HG03521 (cell line): Measurements from ENCODE around the gene RYR2.

Experiments
- ATAC-seq: cut with Tn5 transposase; IDR thresholded peaks from one replicate; pipeline ENCODE4 v1.9.1; 2021; ENCODE audit warnings: mild to moderate bottlenecking, moderate library complexity; ENCODE audit not compliant: unreplicated experiment

The RYR2 gene

DNA sequence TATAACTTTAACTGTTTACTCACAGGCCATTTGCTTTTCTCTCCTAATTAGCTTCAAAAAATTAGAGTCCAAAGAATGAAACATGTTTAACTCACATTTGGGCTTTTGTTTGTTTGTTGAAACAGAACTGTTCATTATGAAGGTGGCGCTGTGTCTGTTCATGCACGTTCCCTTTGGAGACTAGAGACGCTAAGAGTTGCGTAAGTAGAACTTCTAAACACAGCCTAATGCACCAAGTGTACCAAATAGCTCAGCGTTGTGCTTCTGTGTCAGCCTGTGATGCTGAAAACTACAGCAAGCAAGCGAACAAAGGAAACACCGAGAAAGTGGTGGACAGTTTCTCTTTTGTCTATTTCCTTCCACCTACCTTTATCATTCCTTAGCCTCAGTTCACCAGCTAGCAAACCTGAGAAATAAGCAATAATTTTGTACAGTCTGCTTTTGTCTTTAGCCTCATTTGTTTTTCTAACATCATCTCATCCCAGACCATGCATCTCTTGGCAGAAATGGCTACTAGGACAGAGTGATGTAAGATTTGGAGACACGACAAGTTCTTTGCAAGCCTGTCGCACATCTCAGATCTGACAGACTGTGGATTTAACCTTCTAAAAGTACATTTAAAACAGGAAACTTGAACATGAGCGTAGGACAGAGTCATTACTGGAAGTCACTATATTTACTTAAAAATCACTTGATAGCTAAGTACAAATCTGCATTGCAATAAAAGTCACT is 375.1 kb downstream of the RYR2 start:
- no peak for ATAC-seq

GRCh38 chr1:237428809-237429208 is 386.8 kb downstream of the RYR2 start:
- no peak for ATAC-seq

DNA sequence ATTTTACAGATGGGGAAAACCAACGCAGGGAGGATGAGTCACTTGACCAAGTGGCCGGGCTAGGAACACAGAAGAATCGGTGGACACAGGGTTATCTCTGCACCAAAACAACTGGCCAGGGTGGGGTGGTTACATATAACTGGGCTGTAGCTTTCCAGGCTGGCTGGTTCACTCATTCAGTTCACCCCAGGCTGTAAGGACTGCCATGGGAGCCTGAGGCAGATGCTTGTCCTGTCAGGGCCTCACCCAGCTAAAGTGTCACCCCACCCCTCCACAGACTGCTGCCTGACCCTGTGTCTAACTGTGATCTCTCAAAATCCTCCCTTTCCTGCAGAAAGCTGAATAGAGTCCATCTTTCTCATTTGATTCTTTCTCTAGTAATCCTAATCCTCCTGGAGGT is 387.3 kb downstream of the RYR2 start:
- no peak for ATAC-seq

- no peak for ATAC-seq
These were observed 389.5 kb downstream of the RYR2 start for GRCh38 chr1:237431448-237431847.

GRCh38 chr1:237440346-237440745 is 398.4 kb downstream of the RYR2 start:
- no peak for ATAC-seq

GRCh38 chr1:237444120-237444790 is 402.3 kb downstream of the RYR2 start:
- no peak for ATAC-seq

DNA sequence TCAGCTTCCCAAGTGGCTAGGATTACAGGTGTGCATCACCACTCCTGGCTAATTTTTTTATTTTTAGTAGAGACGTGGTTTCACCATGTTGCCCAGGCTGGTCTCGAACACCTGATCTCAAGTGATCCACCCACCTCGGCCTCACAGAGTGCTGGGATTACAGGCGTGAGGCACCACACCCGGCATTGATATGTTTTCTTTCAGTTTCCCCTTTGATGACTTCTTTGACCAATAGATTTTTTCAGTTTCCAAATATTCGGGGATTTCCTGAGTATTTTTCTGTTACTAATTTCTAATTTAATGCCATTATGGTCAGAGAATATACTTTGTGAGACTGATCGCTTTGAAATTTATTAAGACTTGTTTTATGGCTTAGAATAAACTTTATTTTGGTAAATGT is 406.1 kb downstream of the RYR2 start:
- no peak for ATAC-seq

DNA sequence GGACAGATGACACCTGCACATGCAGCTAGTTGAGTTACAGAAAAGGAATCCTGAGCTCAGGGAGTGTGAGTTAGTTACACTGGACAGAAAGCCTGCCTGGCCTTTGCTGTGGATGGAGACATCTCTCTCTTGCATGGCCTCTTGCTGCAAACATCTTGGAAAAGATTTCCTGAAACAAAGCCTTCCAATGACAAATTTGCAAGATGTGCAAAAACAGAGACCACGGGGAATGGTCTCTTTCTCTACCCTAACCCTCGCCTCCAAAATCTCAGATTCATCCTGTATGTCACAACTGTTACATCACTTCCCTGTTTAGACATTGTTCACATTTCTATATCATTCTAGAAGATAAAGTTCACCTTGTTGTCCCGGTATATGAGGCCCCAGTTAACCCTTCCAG is 415.6 kb downstream of the RYR2 start:
- ATAC-seq, result no peak

GRCh38 chr1:237467320-237467719 is 425.3 kb downstream of the RYR2 start:
- no peak for ATAC-seq

DNA sequence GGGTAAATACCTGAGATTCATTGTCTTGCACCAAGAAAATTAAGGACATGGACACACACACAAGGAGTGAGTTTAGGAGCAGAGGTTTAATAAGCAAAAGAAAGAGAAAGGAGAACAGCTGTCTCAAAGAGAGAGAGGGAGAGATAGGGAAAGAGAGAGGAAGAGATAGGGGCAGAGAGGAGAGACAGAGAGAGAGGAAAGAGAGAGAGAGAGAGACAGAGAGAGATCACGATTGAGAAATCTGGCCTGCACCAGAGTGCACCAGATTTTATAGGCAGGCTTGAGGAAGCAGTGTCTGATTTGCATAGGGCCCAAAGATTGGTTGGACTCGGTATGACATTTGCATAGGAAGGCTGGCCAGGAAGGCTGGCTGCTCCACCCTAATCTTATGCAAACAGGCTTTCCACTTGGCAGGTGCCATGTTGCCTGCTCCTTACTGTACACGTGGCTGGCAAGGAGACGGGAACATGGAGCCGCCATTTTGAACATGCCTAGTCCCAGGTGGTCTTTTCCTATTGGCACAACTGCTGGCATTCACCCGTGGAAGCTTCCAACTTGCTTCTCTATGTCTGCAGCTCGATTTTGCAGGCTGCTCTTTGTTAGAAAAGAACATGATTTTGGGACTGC is 428.8 kb downstream of the RYR2 start:
- ATAC-seq, result no peak

- no peak for ATAC-seq
These were observed 429.4 kb downstream of the RYR2 start for GRCh38 chr1:237471377-237471776.

- no peak for ATAC-seq
These were observed 430.0 kb downstream of the RYR2 start for GRCh38 chr1:237471956-237472355.

GRCh38 chr1:237473854-237474253 is 431.9 kb downstream of the RYR2 start:
- ATAC-seq, result no peak

GRCh38 chr1:237478082-237478481 is 436.1 kb downstream of the RYR2 start:
- ATAC-seq, result no peak

DNA sequence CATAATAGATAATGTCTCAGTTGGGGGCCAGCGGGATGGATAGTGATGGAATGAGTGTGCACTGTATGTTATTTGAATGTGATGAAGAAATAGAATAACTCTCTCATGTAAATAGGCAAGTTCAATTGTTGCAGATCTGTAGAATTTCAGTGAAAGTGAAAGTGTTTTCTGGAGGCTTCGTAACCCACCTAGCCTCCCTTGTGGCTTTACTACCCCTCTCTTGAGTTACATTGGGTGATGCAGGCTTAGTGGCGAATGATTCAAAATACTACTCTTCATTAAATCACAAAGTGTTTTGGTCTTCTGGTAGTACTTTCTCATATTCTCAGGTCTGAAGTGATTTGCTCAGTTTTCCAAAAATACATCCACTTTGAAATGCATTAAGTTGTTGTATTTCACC is 436.9 kb downstream of the RYR2 start:
- ATAC-seq, result no peak

- ATAC-seq, result no peak
These were observed 440.8 kb downstream of the RYR2 start for GRCh38 chr1:237482777-237483176.

DNA sequence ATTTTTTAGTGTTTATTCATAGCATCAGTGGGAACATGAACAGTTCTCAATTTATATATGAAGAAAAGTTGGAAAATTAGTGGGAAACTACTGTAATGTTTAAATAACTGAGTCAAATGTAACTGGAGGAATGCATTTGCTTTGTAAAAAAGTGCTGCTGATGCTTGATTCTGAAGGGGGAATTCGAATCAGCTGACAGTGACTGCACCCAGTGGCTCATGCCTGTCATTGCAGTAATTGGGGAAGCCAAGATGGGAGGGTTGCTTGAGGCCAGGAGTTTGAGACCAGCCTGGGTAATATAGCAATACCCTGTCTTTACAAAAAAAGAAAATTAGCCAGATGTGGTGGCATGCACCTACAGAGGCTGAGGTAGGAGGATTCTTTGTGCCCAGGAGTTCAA is 450.4 kb downstream of the RYR2 start:
- ATAC-seq, result no peak

GRCh38 chr1:237500566-237500965 is 458.6 kb downstream of the RYR2 start:
- no peak for ATAC-seq

GRCh38 chr1:237503292-237503691 is 461.3 kb downstream of the RYR2 start:
- ATAC-seq, result no peak

DNA sequence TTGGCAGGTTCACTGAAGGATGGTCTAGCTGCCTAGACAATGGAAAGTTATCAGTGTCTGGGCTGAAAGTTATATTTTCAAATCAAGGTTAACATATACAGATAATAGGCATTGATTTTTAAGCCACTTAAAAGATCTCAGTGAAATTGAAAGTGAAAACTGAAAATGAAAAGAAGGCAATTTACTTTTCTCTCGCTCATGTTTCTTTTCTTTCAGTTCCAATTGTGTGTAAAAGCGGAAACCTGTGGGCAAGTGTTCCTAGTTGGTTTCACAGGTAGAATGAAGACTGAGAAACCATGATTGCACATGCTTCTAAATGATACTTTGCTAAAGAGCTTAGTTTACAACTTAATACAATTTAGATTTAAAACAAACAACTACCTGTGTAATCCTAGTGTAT is 465.0 kb downstream of the RYR2 start:
- ATAC-seq, result peak; percentile 90

- no peak for ATAC-seq
These were observed 467.8 kb downstream of the RYR2 start for GRCh38 chr1:237509748-237510147.

- ATAC-seq, result no peak
These were observed 483.1 kb downstream of the RYR2 start for GRCh38 chr1:237525102-237525501.
